Measurements from ENCODE around the gene KIR3DL1.
"Not testable (repeated sequence)": the region's sequence is repeated elsewhere in the genome, so short reads cannot be mapped to it uniquely, and the experiment has no call there.

Gene KIR3DL1

GRCh38 chr19:54816251-54816650 lies at the start of gene KIR3DL1:
TSS of gene KIR3DL1 (plus strand) at chr19:54816468.
- not testable (repeated sequence) for DNase-seq

GRCh38 chr19:54769646-54770045 lies 46.6 kb upstream of the KIR3DL1 start, which contains the start of gene KIR2DL1:
TSS of gene KIR2DL1 (plus strand) at chr19:54769793. CDS start at chr19:54769851, 58 bp downstream.
- DNase-seq: not testable (repeated sequence)

GRCh38 chr19:54770511-54770910 lies 45.8 kb upstream of the KIR3DL1 start:
- DNase-seq: not testable (repeated sequence)

GRCh38 chr19:54771018-54771960 lies 45.0 kb upstream of the KIR3DL1 start:
- DNase-seq: not testable (repeated sequence)

- DNase-seq: not testable (repeated sequence)
Measured at GRCh38 chr19:54772666-54773065, 43.6 kb upstream of the KIR3DL1 start.

GRCh38 chr19:54775095-54775815 lies 41.0 kb upstream of the KIR3DL1 start:
- not testable (repeated sequence) for DNase-seq

- not testable (repeated sequence) for DNase-seq
Measured at GRCh38 chr19:54775830-54776229, 40.4 kb upstream of the KIR3DL1 start.

- not testable (repeated sequence) for DNase-seq
Measured at GRCh38 chr19:54777851-54778250, 38.4 kb upstream of the KIR3DL1 start.

- not testable (repeated sequence) for DNase-seq
Measured at GRCh38 chr19:54778896-54779295, 37.4 kb upstream of the KIR3DL1 start.

GRCh38 chr19:54782916-54783315 lies 33.4 kb upstream of the KIR3DL1 start:
- DNase-seq: not testable (repeated sequence)

- not testable (repeated sequence) for DNase-seq
Measured at GRCh38 chr19:54786091-54786723, 30.1 kb upstream of the KIR3DL1 start.

GRCh38 chr19:54788154-54788553 lies 28.1 kb upstream of the KIR3DL1 start:
- DNase-seq: not testable (repeated sequence)

GRCh38 chr19:54790711-54791110 lies 25.6 kb upstream of the KIR3DL1 start:
- DNase-seq: no peak

GRCh38 chr19:54791476-54791875 lies 24.8 kb upstream of the KIR3DL1 start:
- no peak for DNase-seq

GRCh38 chr19:54792814-54793213 lies 23.5 kb upstream of the KIR3DL1 start:
- DNase-seq: no peak

- DNase-seq: no peak
Measured at GRCh38 chr19:54795758-54796157, 20.5 kb upstream of the KIR3DL1 start.

- DNase-seq: no peak
Measured at GRCh38 chr19:54803410-54803809, 12.9 kb upstream of the KIR3DL1 start, which contains the start of gene KIR2DL4. TSS of gene KIR2DL4 (plus strand) at chr19:54803610. CDS start at chr19:54803652, 42 bp downstream.

GRCh38 chr19:54804101-54804500 lies 12.2 kb upstream of the KIR3DL1 start:
- DNase-seq: no peak

- DNase-seq: no peak
Measured at GRCh38 chr19:54804571-54804970, 11.7 kb upstream of the KIR3DL1 start.

GRCh38 chr19:54805665-54806515 lies 10.4 kb upstream of the KIR3DL1 start:
- DNase-seq: no peak

- DNase-seq: no peak
Measured at GRCh38 chr19:54806516-54806838, 9.8 kb upstream of the KIR3DL1 start.

GRCh38 chr19:54814571-54814970 lies 1.7 kb upstream of the KIR3DL1 start:
- not testable (repeated sequence) for DNase-seq
